HCT116 (cell line): ENCODE results near the gene CDK9.

Experiments used
- CTCF ChIP-seq, 3 experiments: fragments of 200-600 bp in 1 of 3; sonication (generic) in 1 of 3; IDR thresholded peaks in 2 of 3; conservative IDR thresholded peaks in 1 of 3; 2 replicates each; pipeline ENCODE4 v1.5.1; 2012 to 2017; ENCODE audit warnings: low read depth in 2 of 3, low read length in 2 of 3, antibody characterized with exemption in 1 of 3, borderline replicate concordance in 1 of 3, control low read depth in 1 of 3, mild to moderate bottlenecking in 1 of 3, mixed read lengths in 1 of 3, mixed run types in 1 of 3, moderate library complexity in 1 of 3; ENCODE audit not compliant: insufficient read depth in 1 of 3
- FOSL1 ChIP-seq: IDR thresholded peaks from 2 replicates; pipeline ENCODE4 v1.6.1; 2012; ENCODE audit warnings: low read depth
- POLR2A ChIP-seq: IDR thresholded peaks from 2 replicates; pipeline ENCODE4 v1.7.0; 2011; ENCODE audit warnings: borderline replicate concordance; ENCODE audit not compliant: insufficient read depth, insufficient read length; ENCODE audit errors: extremely low read depth
- TF ChIP-seq, protein P1 (sequence below): IDR thresholded peaks from 2 replicates; pipeline ENCODE4 v1.6.1; 2012

- TF ChIP-seq CTCF (IDR thresholded peaks at IDR 0.05 in 2 of 3, conservative IDR thresholded peaks at IDR 0.05 in 1 of 3; ENCODE audit: borderline replicate concordance in 1 of 3, insufficient read depth in 1 of 3, low read depth in 2 of 3, low read length in 2 of 3) (no peak), POLR2A (no peak), FOSL1 (no peak)
- TF ChIP-seq, protein P1, sequence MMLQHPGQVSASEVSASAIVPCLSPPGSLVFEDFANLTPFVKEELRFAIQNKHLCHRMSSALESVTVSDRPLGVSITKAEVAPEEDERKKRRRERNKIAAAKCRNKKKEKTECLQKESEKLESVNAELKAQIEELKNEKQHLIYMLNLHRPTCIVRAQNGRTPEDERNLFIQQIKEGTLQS, result no peak
These were observed 40.5 kb downstream of the CDK9 start for GRCh38 chr9:127826253-127826913.
